HepG2 (cell line): Measurements from ENCODE around the gene ZNF683. TPM values are rescaled to one million over a fixed set of nuclear protein-coding genes. Genes with fewer than 3 reads are reported as not detected.

Experiments used
- ATAC-seq: fragments of 200-7000 bp; cut with Tn5 transposase; 3 replicates; pipeline ENCODE4 v1.9.1; 2020; ENCODE audit warnings: mild to moderate bottlenecking, moderate library complexity
- BruUV-seq: library from RNA; stranded (reverse); fragments of 400-500 nt; replicated peaks from 2 replicates; lab custom pipeline; 2021; lab: Mats Ljungman, UMichigan
- CTCF ChIA-PET: fragments of 300-600 bp; formaldehyde crosslinking; extraction: SDS; loops from one replicate; lab custom pipeline; 2021; ENCODE audit warnings: low total read pairs, inconsistent platforms, low intra/inter-chr PET ratio; lab: Yijun Ruan, JAX
- POLR2A ChIA-PET: fragments of 350-600 bp; sonication (Branson Sonifier 250); formaldehyde crosslinking; loops from one replicate; lab custom pipeline; 2020; ENCODE audit warnings: antibody characterized with exemption, inconsistent platforms; lab: Yijun Ruan, JAX
- DNase-seq: peaks from one replicate; pipeline ENCODE4 v3.0.0-alpha.2; 2015; ENCODE audit warnings: low spot score
- FAIRE-seq: peaks from 3 replicates; lab custom pipeline; 2011; peaks lifted over from hg19 to GRCh38; lab: Jason Lieb, UNC
- H2AFZ ChIP-seq: one replicate; pipeline ENCODE4 v1.6.1; 2011; ENCODE audit warnings: low read length, inconsistent platforms
- H3K27ac ChIP-seq: fragments of 300-600 bp; 3 replicates; pipeline ENCODE4 v1.8.0; 2011; ENCODE audit warnings: mixed run types, mild to moderate bottlenecking, mixed read lengths, low read length, inconsistent platforms; ENCODE audit not compliant: insufficient read depth; ENCODE audit errors: extremely low read length
- H3K27me3 ChIP-seq, 2 experiments: fragments of 200-600 bp in 1 of 2; 2 replicates in 1 of 2; 3 replicates in 1 of 2; pipeline versions ENCODE4 v1.6.0 to v1.8.0; 2011; ENCODE audit warnings: low read length in 2 of 2, mild to moderate bottlenecking in 2 of 2, moderate library complexity in 2 of 2, inconsistent platforms in 1 of 2; ENCODE audit not compliant: insufficient read depth in 2 of 2, control insufficient read depth in 1 of 2
- H3K36me3 ChIP-seq, 2 experiments: fragments of 200-600 bp in 1 of 2; replicated peaks in 1 of 2; 2 replicates in 1 of 2; 3 replicates in 1 of 2; pipeline versions ENCODE4 v1.5.1 to v1.8.0; 2011; ENCODE audit warnings: low read length in 2 of 2, inconsistent platforms in 1 of 2; ENCODE audit not compliant: insufficient read depth in 2 of 2, control insufficient read depth in 1 of 2
- H3K4me1 ChIP-seq: 2 replicates; pipeline ENCODE4 v1.5.1; 2012; ENCODE audit warnings: low read length, inconsistent platforms; ENCODE audit not compliant: insufficient read depth
- H3K4me2 ChIP-seq: 2 replicates; pipeline ENCODE4 v1.6.0; 2011; ENCODE audit warnings: low read depth, low read length, inconsistent platforms
- H3K4me3 ChIP-seq, 3 experiments: fragments of 200-600 bp in 1 of 3; sonication (generic), shearing (Covaris generic) in 1 of 3; replicated peaks in 1 of 3; 2 replicates each; pipeline ENCODE4 v1.5.1; 2011 to 2016; ENCODE audit warnings: low read length in 3 of 3, inconsistent platforms in 2 of 3, low read depth in 2 of 3, mild to moderate bottlenecking in 2 of 3, control low read depth in 1 of 3, mixed read lengths in 1 of 3; ENCODE audit not compliant: insufficient read depth in 1 of 3
- H3K79me2 ChIP-seq: one replicate; pipeline ENCODE4 v1.6.1; 2011; ENCODE audit warnings: low read length, inconsistent platforms; ENCODE audit not compliant: insufficient read depth
- H3K9ac ChIP-seq: 2 replicates; pipeline ENCODE4 v1.6.0; 2011; ENCODE audit warnings: mild to moderate bottlenecking, low read depth, low read length, inconsistent platforms; ENCODE audit not compliant: insufficient read depth
- H3K9me3 ChIP-seq: 2 replicates; pipeline ENCODE4 v1.5.1; 2012; ENCODE audit warnings: mild to moderate bottlenecking, low read length
- H4K20me1 ChIP-seq: 2 replicates; pipeline ENCODE4 v1.6.0; 2011; ENCODE audit warnings: inconsistent platforms, mild to moderate bottlenecking, low read length, moderate library complexity; ENCODE audit not compliant: insufficient read depth
- CHD4 ChIP-seq: fragments of 200-600 bp; sonication (generic); IDR thresholded peaks from 2 replicates; pipeline ENCODE4 v1.7.0; 2017; ENCODE audit warnings: mild to moderate bottlenecking, low read length, borderline replicate concordance
- FIP1L1 ChIP-seq: fragments of 200-400 bp; formaldehyde crosslinking; IDR thresholded peaks from 2 replicates; pipeline ENCODE4 v1.6.1; 2018; ENCODE audit warnings: low read depth, mild to moderate bottlenecking, low read length, moderate library complexity, borderline replicate concordance; ENCODE audit not compliant: insufficient read depth
- HMG20A ChIP-seq: IDR thresholded peaks from 2 replicates; pipeline ENCODE4 v1.6.1; 2016; ENCODE audit warnings: borderline replicate concordance
- NFKB2 ChIP-seq: sonication (generic); formaldehyde crosslinking; IDR thresholded peaks from 2 replicates; pipeline ENCODE4 v1.4.0; 2020; ENCODE audit warnings: missing genetic modification reagents, borderline replicate concordance
- POLR2G ChIP-seq: fragments of 200-400 bp; formaldehyde crosslinking; IDR thresholded peaks from 2 replicates; pipeline ENCODE4 v1.6.1; 2018; ENCODE audit warnings: mild to moderate bottlenecking, low read depth, low read length, moderate library complexity
- SIN3B ChIP-seq: fragments of 150-350 bp; IDR thresholded peaks from 2 replicates; pipeline ENCODE4 v1.6.1; 2014; ENCODE audit warnings: low read length
- THAP7 ChIP-seq: sonication (generic); formaldehyde crosslinking; IDR thresholded peaks from 2 replicates; pipeline ENCODE4 v1.8.1; 2023; ENCODE audit warnings: mild to moderate bottlenecking, missing genetic modification reagents
- ZNF33B ChIP-seq: sonication (generic); formaldehyde crosslinking; IDR thresholded peaks from 2 replicates; pipeline ENCODE4 v1.5.1; 2020; ENCODE audit warnings: mild to moderate bottlenecking, missing genetic modification reagents
- ZSCAN12 ChIP-seq: sonication (generic); formaldehyde crosslinking; IDR thresholded peaks from 2 replicates; pipeline ENCODE4 v1.9.0; 2021; ENCODE audit warnings: mild to moderate bottlenecking, missing genetic modification reagents
- WGBS: methylation state at CpG from one replicate; pipeline ENCODE4 v1.1.6; 2017; ENCODE audit warnings: low lambda C conversion rate; 5-methylcytosine and 5-hydroxymethylcytosine counted together
- in situ Hi-C: cut with HindIII; loops from 2 replicates; pipeline ENCODE4 v1.10.0; 2017; ENCODE audit warnings: low pct_unique_long_range_greater_than_20kb; ENCODE audit not compliant: extremely low pct_ligation_motif_present
- intact Hi-C: fragments of 100-400 bp; cut with micrococcal nuclease; formaldehyde crosslinking; loops from one replicate; pipeline ENCODE4 v1.10.0; 2022; ENCODE audit not compliant: unreplicated experiment
- polyA plus RNA-seq, 8 experiments: library from polyadenylated mRNA; depleted of rRNA in 3 of 8; stranded (reverse) in 7 of 8; unstranded in 1 of 8; fragments of >200 nt; fragmentation: Illumina TruSeq in 4 of 8; extraction: Trizol in 4 of 8; gene quantifications; 2 replicates each; pipeline versions ENCODE4 v1.2.1 to v1.2.3, GENCODE V29; 2011 to 2016; ENCODE audit warnings: low read depth in 4 of 8, missing spikeins in 1 of 8, mixed read lengths in 1 of 8; ENCODE audit not compliant: insufficient read depth in 1 of 8
- total RNA-seq, 5 experiments: library from RNA; depleted of rRNA; stranded (reverse); fragments of >200 nt; fragmentation: Illumina TruSeq; extraction: Trizol; gene quantifications; 2 replicates each; pipeline ENCODE4 v1.2.3, GENCODE V29; 2016; ENCODE audit warnings: low read depth in 1 of 5
- TF ChIP-seq, protein P1 (sequence below): sonication (generic); formaldehyde crosslinking; IDR thresholded peaks from 2 replicates; pipeline ENCODE4; 2020; ENCODE audit warnings: missing genetic modification reagents, mild to moderate bottlenecking, borderline replicate concordance
- TF ChIP-seq, protein P2 (sequence below), 2 experiments: fragments of 450-650 bp in 1 of 2; sonication (generic) in 1 of 2; formaldehyde crosslinking; IDR thresholded peaks; 2 replicates each; pipeline versions ENCODE4 v1.5.0 to v1.8.0; 2020 to 2022; ENCODE audit warnings: mild to moderate bottlenecking in 1 of 2, missing genetic modification reagents in 1 of 2
- TF ChIP-seq, protein P3 (sequence below): IDR thresholded peaks from 2 replicates; pipeline ENCODE4 v1.6.1; 2012; ENCODE audit warnings: low read depth, low read length, improper control_type of control experiment
- TF ChIP-seq, protein P4 (sequence below): sonication (generic); formaldehyde crosslinking; IDR thresholded peaks from 2 replicates; pipeline ENCODE4 v1.4.0; 2020; ENCODE audit warnings: missing genetic modification reagents

The ZNF683 gene
- total and polyA plus RNA-seq, 2 of the 13 experiments (the other 11 are each of a cell fraction or from before 2014, with no cell fraction given): not detected

- TF ChIP-seq, protein P1, sequence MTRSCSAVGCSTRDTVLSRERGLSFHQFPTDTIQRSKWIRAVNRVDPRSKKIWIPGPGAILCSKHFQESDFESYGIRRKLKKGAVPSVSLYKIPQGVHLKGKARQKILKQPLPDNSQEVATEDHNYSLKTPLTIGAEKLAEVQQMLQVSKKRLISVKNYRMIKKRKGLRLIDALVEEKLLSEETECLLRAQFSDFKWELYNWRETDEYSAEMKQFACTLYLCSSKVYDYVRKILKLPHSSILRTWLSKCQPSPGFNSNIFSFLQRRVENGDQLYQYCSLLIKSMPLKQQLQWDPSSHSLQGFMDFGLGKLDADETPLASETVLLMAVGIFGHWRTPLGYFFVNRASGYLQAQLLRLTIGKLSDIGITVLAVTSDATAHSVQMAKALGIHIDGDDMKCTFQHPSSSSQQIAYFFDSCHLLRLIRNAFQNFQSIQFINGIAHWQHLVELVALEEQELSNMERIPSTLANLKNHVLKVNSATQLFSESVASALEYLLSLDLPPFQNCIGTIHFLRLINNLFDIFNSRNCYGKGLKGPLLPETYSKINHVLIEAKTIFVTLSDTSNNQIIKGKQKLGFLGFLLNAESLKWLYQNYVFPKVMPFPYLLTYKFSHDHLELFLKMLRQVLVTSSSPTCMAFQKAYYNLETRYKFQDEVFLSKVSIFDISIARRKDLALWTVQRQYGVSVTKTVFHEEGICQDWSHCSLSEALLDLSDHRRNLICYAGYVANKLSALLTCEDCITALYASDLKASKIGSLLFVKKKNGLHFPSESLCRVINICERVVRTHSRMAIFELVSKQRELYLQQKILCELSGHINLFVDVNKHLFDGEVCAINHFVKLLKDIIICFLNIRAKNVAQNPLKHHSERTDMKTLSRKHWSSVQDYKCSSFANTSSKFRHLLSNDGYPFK (CRISPR knock-in tag): no peak
- TF ChIP-seq, protein P2, sequence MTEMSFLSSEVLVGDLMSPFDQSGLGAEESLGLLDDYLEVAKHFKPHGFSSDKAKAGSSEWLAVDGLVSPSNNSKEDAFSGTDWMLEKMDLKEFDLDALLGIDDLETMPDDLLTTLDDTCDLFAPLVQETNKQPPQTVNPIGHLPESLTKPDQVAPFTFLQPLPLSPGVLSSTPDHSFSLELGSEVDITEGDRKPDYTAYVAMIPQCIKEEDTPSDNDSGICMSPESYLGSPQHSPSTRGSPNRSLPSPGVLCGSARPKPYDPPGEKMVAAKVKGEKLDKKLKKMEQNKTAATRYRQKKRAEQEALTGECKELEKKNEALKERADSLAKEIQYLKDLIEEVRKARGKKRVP (CRISPR knock-in tag; IDR thresholded peaks at IDR 0.05): no peak
- no peak for TF ChIP-seq FIP1L1
- TF ChIP-seq, all 625 proteins: peak for 0
These were observed 39.8 kb upstream of the ZNF683 start (continued) for GRCh38 chr1:26412180-26412840.

DNA sequence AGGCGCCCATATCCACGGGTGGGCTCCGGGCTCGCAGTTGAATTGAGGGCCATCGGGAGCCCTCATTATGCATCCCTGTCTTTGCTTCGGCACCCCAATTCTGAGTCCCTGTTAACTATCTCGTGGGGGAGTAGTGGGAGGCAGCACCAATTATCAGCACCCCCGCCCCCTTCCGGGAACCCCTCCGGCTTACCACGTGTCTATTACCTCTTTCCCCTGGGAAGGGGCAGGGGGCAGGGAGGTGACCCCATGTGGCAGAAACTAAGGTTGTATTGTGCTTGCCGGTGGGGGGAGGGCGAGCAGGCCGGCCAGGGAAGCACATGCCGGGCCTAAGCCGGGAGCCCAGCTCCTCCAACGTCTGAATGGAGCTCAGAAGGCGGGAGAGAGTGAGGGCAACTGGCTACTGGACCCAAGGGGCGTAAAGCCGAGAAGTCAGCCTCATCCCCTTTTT, 39.1 kb upstream of the ZNF683 start:
- Histone ChIP-seq H2AFZ (no peak overlapping the region), H3K9ac (no peak overlapping the region), H3K79me2 (no peaks in the 10 kb centered on the region), H3K4me2 (no peak overlapping the region), H3K4me3 (no peak overlapping the region), H3K4me1 (peaks cover 17% of the 10 kb centered on the region), H3K9me3 (no peaks in the 10 kb centered on the region), H3K27me3 (peaks cover 7 to 32% of the 10 kb centered on the region in 2 experiments; a peak in 4 of 5 replicates), H3K27ac (no peak overlapping the region), H4K20me1 (no peaks in the 10 kb centered on the region)
- ChIA-PET CTCF (no interaction called here), POLR2A (interaction anchor here (0.8 kb wide), 1 partner anchor 21 kb away, joined by 3 read pairs; the partner anchor contains the start of gene DHDDS)
- 39% methylated on average over 16 of the region's 20 CpGs for WGBS
- intact Hi-C loops: no loop called here
- ATAC-seq (no peak), DNase-seq (no peak), FAIRE-seq (no peak)
- in situ Hi-C loops: no loop called here
- no TSS peak for BruUV-seq
- TF ChIP-seq THAP7 (CRISPR knock-in tag) (no peak), ZSCAN12 (CRISPR knock-in tag) (no peak), POLR2G (no peak), HMG20A (CRISPR knock-in tag) (no peak), CHD4 (no peak), ZNF33B (CRISPR knock-in tag) (no peak), SIN3B (no peak), NFKB2 (no peak)
- TF ChIP-seq, protein P3, sequence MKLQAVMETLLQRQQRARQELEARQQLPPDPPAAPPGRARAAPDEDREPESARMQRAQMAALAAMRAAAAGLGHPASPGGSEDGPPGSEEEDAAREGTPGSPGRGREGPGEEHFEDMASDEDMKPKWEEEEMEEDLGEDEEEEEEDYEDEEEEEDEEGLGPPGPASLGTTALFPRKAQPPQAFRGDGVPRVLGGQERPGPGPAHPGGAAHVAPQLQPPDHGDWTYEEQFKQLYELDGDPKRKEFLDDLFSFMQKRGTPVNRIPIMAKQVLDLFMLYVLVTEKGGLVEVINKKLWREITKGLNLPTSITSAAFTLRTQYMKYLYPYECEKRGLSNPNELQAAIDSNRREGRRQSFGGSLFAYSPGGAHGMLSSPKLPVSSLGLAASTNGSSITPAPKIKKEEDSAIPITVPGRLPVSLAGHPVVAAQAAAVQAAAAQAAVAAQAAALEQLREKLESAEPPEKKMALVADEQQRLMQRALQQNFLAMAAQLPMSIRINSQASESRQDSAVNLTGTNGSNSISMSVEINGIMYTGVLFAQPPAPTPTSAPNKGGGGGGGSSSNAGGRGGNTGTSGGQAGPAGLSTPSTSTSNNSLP: no peak
- TF ChIP-seq, protein P4, sequence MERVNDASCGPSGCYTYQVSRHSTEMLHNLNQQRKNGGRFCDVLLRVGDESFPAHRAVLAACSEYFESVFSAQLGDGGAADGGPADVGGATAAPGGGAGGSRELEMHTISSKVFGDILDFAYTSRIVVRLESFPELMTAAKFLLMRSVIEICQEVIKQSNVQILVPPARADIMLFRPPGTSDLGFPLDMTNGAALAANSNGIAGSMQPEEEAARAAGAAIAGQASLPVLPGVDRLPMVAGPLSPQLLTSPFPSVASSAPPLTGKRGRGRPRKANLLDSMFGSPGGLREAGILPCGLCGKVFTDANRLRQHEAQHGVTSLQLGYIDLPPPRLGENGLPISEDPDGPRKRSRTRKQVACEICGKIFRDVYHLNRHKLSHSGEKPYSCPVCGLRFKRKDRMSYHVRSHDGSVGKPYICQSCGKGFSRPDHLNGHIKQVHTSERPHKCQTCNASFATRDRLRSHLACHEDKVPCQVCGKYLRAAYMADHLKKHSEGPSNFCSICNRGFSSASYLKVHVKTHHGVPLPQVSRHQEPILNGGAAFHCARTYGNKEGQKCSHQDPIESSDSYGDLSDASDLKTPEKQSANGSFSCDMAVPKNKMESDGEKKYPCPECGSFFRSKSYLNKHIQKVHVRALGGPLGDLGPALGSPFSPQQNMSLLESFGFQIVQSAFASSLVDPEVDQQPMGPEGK (CRISPR knock-in tag): no peak
- TF ChIP-seq, all 625 proteins: peak for 0
- H3K36me3 ChIP-seq: no peaks in the 10 kb centered on the region
